Testis (tissue), 2 donors: Measurements from ENCODE around the gene SPEF2.

Source experiments
- CTCF ChIP-seq, 3 experiments: fragments of 450-650 bp in 2 of 3; fragments of 200-600 bp in 1 of 3; sonication (generic) in 1 of 3; IDR thresholded peaks; one replicate each; pipeline ENCODE4 v1.5.1; 2016 to 2019; ENCODE audit warnings: antibody characterized with exemption in 3 of 3, mild to moderate bottlenecking in 2 of 3, moderate library complexity in 1 of 3
- POLR2A ChIP-seq: fragments of 450-650 bp; IDR thresholded peaks from one replicate; pipeline ENCODE4 v1.6.1; 2017; ENCODE audit warnings: antibody characterized with exemption, mild to moderate bottlenecking, moderate library complexity

DNA sequence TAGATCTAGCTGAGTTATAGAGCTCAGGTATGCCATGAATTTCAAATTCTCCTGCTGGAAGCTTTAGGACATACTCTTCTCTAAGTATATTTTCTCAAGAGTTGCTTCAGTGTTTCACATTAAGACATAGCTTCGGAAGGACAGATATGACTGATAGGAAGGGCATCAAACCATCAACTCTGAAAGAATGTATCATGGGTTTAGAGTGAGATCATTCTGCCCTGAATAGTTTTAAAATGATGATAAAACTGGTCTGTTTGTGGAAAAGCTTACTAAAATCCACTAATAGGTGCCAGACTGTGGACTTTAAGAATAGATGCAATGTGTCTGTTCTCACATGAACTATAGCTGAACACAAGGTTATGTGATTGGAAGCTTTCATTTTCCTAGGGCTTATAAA is 8.4 kb downstream of the SPEF2 start:
- TF ChIP-seq CTCF (IDR thresholded peaks at IDR 0.05) (no peak), POLR2A (no peak)
